ELF-1 (cell line): ENCODE data around the gene MMP15.

ENCODE experiments used
- DNase-seq: peaks from one replicate; pipeline ENCODE4 v3.0.0-alpha.2; 2016; ENCODE audit warnings: low read depth, low spot score

The MMP15 gene

DNA sequence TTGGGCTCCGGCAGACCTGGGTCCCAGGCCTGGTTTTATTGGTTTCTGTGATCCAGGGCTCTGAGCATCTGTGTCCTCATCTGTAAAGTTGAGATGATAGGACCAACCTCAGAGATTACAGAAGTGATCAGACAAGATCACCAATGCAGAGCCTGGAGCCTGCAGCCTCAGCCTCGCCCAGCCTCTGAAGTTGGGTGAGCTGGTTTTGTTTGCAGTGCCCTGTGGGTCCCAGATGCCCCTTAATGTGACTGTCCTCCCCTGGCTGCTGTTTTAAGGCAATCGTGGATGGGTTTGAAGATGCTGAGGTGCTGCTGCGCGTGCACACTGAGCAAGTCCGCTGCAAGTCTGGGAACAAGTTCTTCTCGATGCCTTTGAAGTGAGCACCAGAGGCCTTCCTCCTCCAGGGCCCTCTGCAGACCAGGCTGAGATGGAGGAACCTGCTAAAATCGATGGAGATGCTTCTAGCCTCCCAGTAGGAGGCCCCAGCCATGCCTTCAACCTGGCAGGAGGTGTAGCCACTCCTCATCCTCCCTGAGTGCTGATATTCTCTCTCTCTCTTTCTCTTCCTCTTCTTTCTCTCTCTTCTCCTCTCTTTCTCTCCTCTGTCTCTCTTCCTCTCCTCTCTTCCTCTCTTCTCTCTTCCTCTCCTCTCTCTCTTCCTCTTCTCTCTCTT is 5.6 kb upstream of the MMP15 start:
- no peak for DNase-seq

GRCh38 chr16:58020628-58021521 is 4.7 kb upstream of the MMP15 start:
- peak; percentile 62 for DNase-seq

DNA sequence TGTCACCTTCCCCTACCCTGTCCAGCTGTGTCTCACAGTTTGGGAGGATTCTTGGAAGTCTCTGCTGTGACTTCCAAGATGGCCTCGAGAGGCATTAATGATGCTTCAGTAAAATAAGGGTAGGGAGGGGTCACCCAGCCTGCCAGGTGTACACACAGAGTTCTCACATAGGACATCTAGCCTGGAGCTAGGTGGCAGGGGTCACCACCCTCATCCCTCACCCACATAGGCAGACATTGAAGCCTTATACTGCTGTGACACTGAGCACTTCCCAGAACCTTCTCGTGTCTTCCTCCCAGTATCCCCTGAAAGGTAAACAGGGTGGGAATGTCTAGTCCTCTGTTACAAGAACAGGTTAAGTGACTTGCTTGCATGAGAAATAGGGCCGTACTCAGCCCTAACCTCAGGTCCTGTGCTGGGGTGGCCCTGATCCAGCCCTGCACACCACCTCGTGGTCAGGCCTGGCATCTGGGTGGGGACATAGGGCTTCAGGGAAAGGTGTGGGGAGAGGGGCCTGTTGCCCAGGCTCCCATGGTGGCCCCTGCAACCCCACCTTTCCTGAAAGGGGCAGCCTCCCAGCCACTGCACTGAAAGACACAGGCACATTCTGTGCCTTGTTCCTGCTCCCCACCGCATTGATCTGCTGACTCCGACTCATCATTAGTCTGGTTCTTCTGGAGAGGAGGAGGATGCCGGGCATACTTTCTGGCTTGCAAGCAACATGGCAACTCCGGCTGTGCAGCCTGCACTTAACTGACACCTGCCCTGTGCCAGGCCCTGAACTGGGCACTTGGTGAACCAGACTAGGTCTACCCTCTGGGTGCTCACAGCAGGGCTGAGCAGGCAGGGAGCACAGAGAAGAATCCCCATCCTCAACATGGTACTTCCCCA is 3.6 kb upstream of the MMP15 start:
- peak; percentile 47 for DNase-seq

GRCh38 chr16:58022601-58023371 is 2.8 kb upstream of the MMP15 start:
- peak; percentile 63 for DNase-seq

DNA sequence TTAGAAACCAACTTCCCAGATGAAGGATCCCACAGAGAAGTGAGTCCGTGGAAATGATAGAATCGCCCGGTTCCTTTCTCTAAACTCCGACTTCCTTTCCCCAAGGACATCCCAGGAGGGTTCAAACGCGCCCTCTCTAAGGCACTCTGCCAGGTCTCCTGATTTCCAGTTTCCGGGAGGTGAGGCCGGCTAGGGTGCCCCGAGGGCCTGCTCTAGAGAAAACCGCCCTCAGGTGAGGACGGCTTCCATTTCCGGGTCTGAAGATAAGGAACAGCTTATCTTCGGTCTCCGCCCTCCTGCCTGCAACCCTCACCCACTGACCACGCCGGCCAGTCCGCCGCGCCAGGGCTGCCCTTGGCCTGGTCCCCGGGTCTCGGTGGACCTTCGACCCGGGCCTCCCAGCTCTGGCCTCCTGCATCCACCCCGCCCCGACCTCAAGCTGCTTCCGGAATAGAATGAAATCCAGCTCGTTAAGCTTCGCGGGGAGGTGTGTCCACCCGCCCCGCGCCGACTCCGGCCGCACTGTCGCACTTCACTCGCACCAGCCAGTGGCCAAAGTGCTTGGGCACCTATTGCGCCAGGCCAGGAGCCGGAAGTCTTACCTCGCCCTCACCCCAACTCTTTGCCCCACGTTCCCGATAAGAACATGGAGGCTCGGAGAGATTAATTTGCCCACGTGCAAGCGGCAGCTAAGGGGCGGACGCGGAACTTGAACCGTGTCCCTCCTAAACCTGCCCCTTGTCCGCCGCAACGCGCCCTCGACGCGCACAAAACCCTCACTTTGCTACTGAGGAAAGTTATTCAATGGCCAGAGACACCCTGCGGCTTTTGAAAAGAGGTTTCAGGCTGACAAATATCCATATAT is 836 bp upstream of the MMP15 start:
- peak; percentile 85 for DNase-seq

- DNase-seq, result peak; percentile 61
Observed at GRCh38 chr16:58026139-58026704, 668 bp downstream of the MMP15 start.

DNA sequence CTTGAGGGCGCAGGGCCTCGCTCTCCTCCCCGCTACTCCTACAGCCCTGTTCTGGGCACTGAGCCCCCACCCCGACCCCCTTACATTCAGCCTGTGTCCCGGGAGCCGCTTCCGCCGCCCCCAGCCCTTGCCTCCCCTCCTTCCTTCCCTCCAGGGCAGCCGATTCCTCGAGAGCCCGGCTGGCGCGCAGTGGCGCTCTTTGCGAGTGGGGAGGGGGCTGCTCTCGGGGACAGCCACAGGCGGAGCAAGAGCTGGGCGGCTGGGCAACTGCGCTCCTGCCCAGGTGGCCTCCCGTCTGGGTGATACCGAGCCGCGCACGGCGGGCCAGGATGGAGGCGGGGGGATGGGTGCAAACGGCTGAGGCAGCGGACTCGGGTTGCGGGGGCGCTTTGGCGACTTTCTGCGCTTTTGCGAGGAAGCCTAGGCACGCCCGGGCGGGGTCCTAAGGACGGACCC is 1.2 kb downstream of the MMP15 start:
- no peak for DNase-seq

- DNase-seq, result peak; percentile 91
Observed at GRCh38 chr16:58027161-58027915, 1.8 kb downstream of the MMP15 start.

GRCh38 chr16:58027916-58028455 is 2.4 kb downstream of the MMP15 start:
- no peak for DNase-seq

GRCh38 chr16:58028541-58029070 is 3.1 kb downstream of the MMP15 start:
- peak; percentile 63 for DNase-seq

GRCh38 chr16:58029410-58029809 is 3.9 kb downstream of the MMP15 start:
- no peak for DNase-seq

GRCh38 chr16:58030136-58030840 is 4.7 kb downstream of the MMP15 start:
- no peak for DNase-seq

DNA sequence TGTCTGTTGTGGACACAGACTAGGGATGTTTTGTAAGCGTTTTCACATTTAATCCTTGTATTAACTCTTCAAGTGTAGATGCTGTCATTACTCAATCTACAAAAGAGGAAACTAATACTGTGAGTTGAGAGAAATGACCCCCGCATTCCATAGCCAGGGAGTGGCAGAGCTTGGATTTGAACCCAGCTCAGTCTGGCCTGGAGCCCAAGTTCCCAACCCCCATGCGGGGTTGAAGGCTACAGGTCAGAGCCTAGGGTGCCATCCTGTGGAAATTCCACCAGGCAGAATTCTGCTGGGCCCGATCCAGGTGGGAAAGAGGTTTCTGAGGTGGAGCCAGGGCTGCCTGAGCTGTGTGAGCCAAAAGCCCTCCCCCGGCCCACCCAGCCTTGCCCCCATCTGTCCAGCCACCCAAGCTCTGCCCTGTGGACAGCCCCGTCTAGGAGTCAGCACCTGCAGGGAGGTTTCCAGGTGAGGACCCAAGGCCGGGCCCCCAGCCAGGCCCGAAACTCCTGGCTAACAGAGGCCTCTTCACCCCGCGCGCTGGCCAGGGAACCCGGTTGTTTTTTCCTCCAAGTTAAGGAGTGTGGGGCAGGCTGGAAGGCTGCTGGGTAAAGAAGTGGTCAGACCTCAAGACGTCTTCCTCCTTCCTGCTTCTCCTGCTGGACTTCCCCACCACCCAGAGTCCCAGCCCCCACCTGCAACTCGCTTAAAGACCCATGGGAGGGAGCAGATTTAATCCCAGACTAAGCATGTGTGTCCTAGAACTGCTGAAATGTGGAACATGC is 5.7 kb downstream of the MMP15 start:
- no peak for DNase-seq

- peak; percentile 83 for DNase-seq
Observed at GRCh38 chr16:58032710-58033293, 7.2 kb downstream of the MMP15 start.

DNA sequence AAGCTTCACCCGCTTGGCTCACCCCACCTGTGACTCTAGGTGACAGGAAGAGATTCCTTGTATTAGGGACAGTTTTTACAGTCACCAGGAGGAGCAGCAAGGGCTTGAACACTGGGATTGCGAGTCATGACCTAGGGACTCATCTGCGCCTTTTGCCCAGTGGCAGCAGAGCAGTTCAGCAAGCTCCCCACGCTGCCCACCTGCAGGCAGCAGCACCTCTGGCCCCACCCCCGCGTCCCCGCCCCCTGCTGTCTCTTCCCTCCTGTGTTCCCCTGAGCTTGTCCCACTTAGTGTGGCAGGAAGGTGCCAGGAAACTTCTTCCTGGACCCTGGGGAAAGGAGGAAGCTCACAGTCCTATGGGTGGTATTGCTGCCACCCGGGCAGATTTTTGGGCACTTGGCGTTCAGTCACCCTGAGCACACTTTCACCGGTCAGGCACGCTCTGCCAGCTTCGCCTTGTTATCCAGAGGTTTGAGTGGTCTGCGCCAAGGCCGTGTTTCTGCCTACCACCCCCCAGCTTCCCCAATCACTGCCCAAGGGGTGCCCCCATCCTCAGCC is 8.7 kb downstream of the MMP15 start:
- no peak for DNase-seq

- no peak for DNase-seq
Observed at GRCh38 chr16:58034774-58035173, 9.2 kb downstream of the MMP15 start.
